Stimulated activated CD8-positive, alpha-beta memory T cell treated with anti-CD3 and anti-CD28 coated beads, Interleukin-4, amount 100 ng/mL, for 1 hour (primary cell): ENCODE measurements around the gene PCBP3.
"Not testable (repeated sequence)": the region's sequence is repeated elsewhere in the genome, so short reads cannot be mapped to it uniquely, and the experiment has no call there.

Experiments used
- DNase-seq, 2 donors: peaks; one replicate each; pipeline ENCODE4 v3.0.0-alpha.2; 2020; ENCODE audit warnings: low read depth in 2 of 2, low spot score in 1 of 2

Gene PCBP3

GRCh38 chr21:45975667-45976409, 332.3 kb downstream of the PCBP3 start:
- DNase-seq = not testable (repeated sequence)

- DNase-seq = no peak
These were observed 333.3 kb downstream of the PCBP3 start for GRCh38 chr21:45976701-45977311.

GRCh38 chr21:45977396-45977795, 333.9 kb downstream of the PCBP3 start:
- DNase-seq = no peak

- DNase-seq = no peak
These were observed 335.7 kb downstream of the PCBP3 start for GRCh38 chr21:45979141-45979631.

- no peak for DNase-seq
These were observed 336.1 kb downstream of the PCBP3 start for GRCh38 chr21:45979651-45980050.

- DNase-seq = no peak
These were observed 336.7 kb downstream of the PCBP3 start for GRCh38 chr21:45980271-45980670.

GRCh38 chr21:45980697-45981096, 337.2 kb downstream of the PCBP3 start:
- DNase-seq = no peak

GRCh38 chr21:45981151-45982091, 337.9 kb downstream of the PCBP3 start, which contains the start of gene COL6A1:
COL6A1 (plus strand) TSS chr21:45981770; CDS start chr21:45981851, 81 bp downstream.
- DNase-seq = peak in 1 of 2 donors; percentile 24

- DNase-seq = no peak
These were observed 338.7 kb downstream of the PCBP3 start for GRCh38 chr21:45982092-45982757.

- DNase-seq = no peak
These were observed 339.5 kb downstream of the PCBP3 start for GRCh38 chr21:45982758-45983648.

- DNase-seq = no peak
These were observed 340.1 kb downstream of the PCBP3 start for GRCh38 chr21:45983649-45983965.

GRCh38 chr21:45983981-45984551, 340.5 kb downstream of the PCBP3 start:
- no peak for DNase-seq

GRCh38 chr21:45984584-45985095, 341.1 kb downstream of the PCBP3 start:
- no peak for DNase-seq

GRCh38 chr21:45985471-45986315, 342.2 kb downstream of the PCBP3 start:
- DNase-seq = no peak

GRCh38 chr21:45986316-45987051, 343.0 kb downstream of the PCBP3 start:
- DNase-seq = no peak

- no peak for DNase-seq
These were observed 343.7 kb downstream of the PCBP3 start for GRCh38 chr21:45987121-45987711.
